Aorta (tissue), 5 donors: ENCODE results near the gene RIOK3. TPM values are rescaled to one million over a fixed set of nuclear protein-coding genes. Genes with fewer than 3 reads are reported as not detected.
A peak's percentile ranks its signal among the peaks of the same experiment; 100 is the strongest.

ENCODE experiments used
- ATAC-seq: fragments of 200-7000 bp; cut with Tn5 transposase; one replicate; pipeline ENCODE4 v1.9.1; 2022; ENCODE audit warnings: moderate library complexity; ENCODE audit not compliant: low FRiP score
- DNase-seq, 2 donors: peaks; one replicate each; pipeline ENCODE4 v3.0.0-alpha.2; 2020
- H3K27ac ChIP-seq, 2 donors: one replicate each; pipeline ENCODE4 v1.5.1; 2013; ENCODE audit warnings: low read length in 2 of 2, mild to moderate bottlenecking in 2 of 2, moderate library complexity in 2 of 2, control low read depth in 1 of 2, inconsistent platforms in 1 of 2, low read depth in 1 of 2
- H3K27me3 ChIP-seq, 2 donors: one replicate each; pipeline ENCODE4 v1.6.1; 2013; ENCODE audit warnings: control low read depth in 1 of 2, low read length in 1 of 2, mild to moderate bottlenecking in 1 of 2, moderate library complexity in 1 of 2; ENCODE audit not compliant: insufficient read depth in 2 of 2, control insufficient read depth in 1 of 2
- H3K36me3 ChIP-seq, 2 donors: one replicate each; pipeline ENCODE4 v1.6.1; 2013; ENCODE audit warnings: control low read depth in 1 of 2, low read length in 1 of 2, mild to moderate bottlenecking in 1 of 2; ENCODE audit not compliant: insufficient read depth in 2 of 2, control insufficient read depth in 1 of 2
- H3K4me1 ChIP-seq, 2 donors: one replicate each; pipeline ENCODE4 v1.6.1; 2013; ENCODE audit warnings: low read length in 2 of 2, control low read depth in 1 of 2, mild to moderate bottlenecking in 1 of 2, moderate library complexity in 1 of 2; ENCODE audit not compliant: insufficient read depth in 2 of 2, control insufficient read depth in 1 of 2
- H3K4me3 ChIP-seq, 2 donors: one replicate each; pipeline ENCODE4 v1.5.1; 2013; ENCODE audit warnings: low read length in 2 of 2, control low read depth in 1 of 2, mild to moderate bottlenecking in 1 of 2
- H3K9me3 ChIP-seq: one replicate; pipeline ENCODE4 v1.6.1; 2013; ENCODE audit warnings: mild to moderate bottlenecking, low read length; ENCODE audit not compliant: control insufficient read depth
- WGBS, 2 donors: extraction: QIAGEN DNeasy Blood & Tissue Kit; methylation state at CpG; one replicate each; pipeline ENCODE4 v1.1.7; 2013; 5-methylcytosine and 5-hydroxymethylcytosine counted together
- intact Hi-C, 2 donors: fragments of 100-400 bp; cut with DNase I; formaldehyde crosslinking; loops; one replicate each; pipeline versions ENCODE4 v1.14.2 to v1.15.0; 2022
- polyA plus RNA-seq, 2 donors: library from polyadenylated mRNA; stranded (reverse); fragments of 200-250 nt; gene quantifications; one replicate each; pipeline ENCODE4 v1.2.3, GENCODE V29; 2013
- total RNA-seq, 2 donors: library from RNA; stranded (reverse); fragmentation: NEBNext Ultra II Directional; extraction: Animal tissue kit (Norgen Biotek cat#: 25700); gene quantifications; one replicate each; pipeline ENCODE4 v1.2.1, GENCODE V29; 2021
- donor health status: healthy with polysubstance abuse.
- donor health status: Bipolar disorder and iron deficiency.
- donor health status: DM: no; HTN: no; CAD: no.
- donor health status: DM: no; HTN: no; CAD: no.
- donor health status: DM: yes; HTN: yes; CAD: no.

RIOK3 gene
- total and polyA plus RNA-seq, 4 donors: 43.0 to 66.5 (median 59.4) TPM

- Histone ChIP-seq H3K27me3 (no peaks in the 10 kb centered on the region), H3K4me3 (no peak overlapping the region), H3K36me3 (peaks cover 0 to 3% of the 10 kb centered on the region in 2 donors), H3K27ac (no peak overlapping the region), H3K9me3 (no peaks in the 10 kb centered on the region), H3K4me1 (peaks cover 0 to 14% of the 10 kb centered on the region in 2 donors)
- ATAC-seq (peak; percentile 39), DNase-seq (no peak)
- intact Hi-C loops: no loop called here
- WGBS, 2 donors: 46 to 47% methylated on average over 3 of the region's 3 CpGs
Measured at GRCh38 chr18:23458830-23459529, 5.9 kb downstream of the RIOK3 start.

GRCh38 chr18:23459530-23459921 lies 6.4 kb downstream of the RIOK3 start:
- intact Hi-C loops: no loop called here
- ATAC-seq: no peak
- Histone ChIP-seq H3K4me1 (peaks cover 0 to 14% of the 10 kb centered on the region in 2 donors), H3K36me3 (peaks cover 0 to 3% of the 10 kb centered on the region in 2 donors), H3K27me3 (no peaks in the 10 kb centered on the region), H3K27ac (no peak overlapping the region), H3K9me3 (no peaks in the 10 kb centered on the region), H3K4me3 (no peak overlapping the region)
- DNase-seq: no peak
- WGBS, 2 donors: 77% methylated on average over 7 of the region's 7 CpGs

- Histone ChIP-seq H3K27ac (no peak overlapping the region), H3K4me3 (no peak overlapping the region), H3K36me3 (peaks cover 0 to 3% of the 10 kb centered on the region in 2 donors), H3K4me1 (peaks cover 0 to 14% of the 10 kb centered on the region in 2 donors), H3K9me3 (no peaks in the 10 kb centered on the region), H3K27me3 (no peaks in the 10 kb centered on the region)
- 89 to 90% methylated on average over 2 of the region's 2 CpGs for WGBS, 2 donors
- DNase-seq (no peak), ATAC-seq (no peak)
- intact Hi-C loops: no loop called here
Measured at GRCh38 chr18:23460285-23461273, 7.5 kb downstream of the RIOK3 start.

GRCh38 chr18:23462876-23463275 lies 9.8 kb downstream of the RIOK3 start:
- Histone ChIP-seq H3K27me3 (no peaks in the 10 kb centered on the region), H3K9me3 (no peaks in the 10 kb centered on the region), H3K4me1 (peaks cover 0 to 14% of the 10 kb centered on the region in 2 donors), H3K27ac (no peak overlapping the region), H3K4me3 (no peak overlapping the region), H3K36me3 (peaks cover 2 to 6% of the 10 kb centered on the region in 2 donors)
- 77 to 81% methylated on average over 2 of the region's 2 CpGs for WGBS, 2 donors
- no peak for DNase-seq
- intact Hi-C loops: no loop called here
- ATAC-seq: no peak

GRCh38 chr18:23468753-23469459 lies 15.8 kb downstream of the RIOK3 start:
- no peaks in the 10 kb centered on the region for H3K4me1 ChIP-seq
- H3K36me3 ChIP-seq: peaks cover 6 to 12% of the 10 kb centered on the region in 2 donors
- no peaks in the 10 kb centered on the region for H3K27me3 ChIP-seq
- no peak overlapping the region for H3K4me3 ChIP-seq
- DNase-seq (no peak), ATAC-seq (no peak)
- H3K9me3 ChIP-seq: no peaks in the 10 kb centered on the region
- H3K27ac ChIP-seq: no peak overlapping the region
- intact Hi-C loops: no loop called here
- WGBS, 2 donors: 34 to 51% methylated on average over 3 of the region's 3 CpGs

- no peaks in the 10 kb centered on the region for H3K27me3 ChIP-seq
- H3K36me3 ChIP-seq: peaks cover 6 to 12% of the 10 kb centered on the region in 2 donors
- ATAC-seq: no peak
- WGBS, 2 donors: 96 to 98% methylated on average over 2 of the region's 2 CpGs
- H3K9me3 ChIP-seq: no peaks in the 10 kb centered on the region
- DNase-seq: no peak
- intact Hi-C loops: no loop called here
- no peak overlapping the region for H3K4me3 ChIP-seq
- H3K4me1 ChIP-seq: no peaks in the 10 kb centered on the region
- no peak overlapping the region for H3K27ac ChIP-seq
Measured at GRCh38 chr18:23470620-23471387, 17.7 kb downstream of the RIOK3 start.

- Histone ChIP-seq H3K4me3 (no peak overlapping the region), H3K4me1 (no peaks in the 10 kb centered on the region), H3K36me3 (peaks cover 6 to 11% of the 10 kb centered on the region in 2 donors), H3K9me3 (no peaks in the 10 kb centered on the region), H3K27ac (no peak overlapping the region), H3K27me3 (no peaks in the 10 kb centered on the region)
- 90 to 92% methylated on average over 6 of the region's 6 CpGs for WGBS, 2 donors
- intact Hi-C loops: no loop called here
- no peak for ATAC-seq
- no peak for DNase-seq
Measured at GRCh38 chr18:23471486-23471885, 18.4 kb downstream of the RIOK3 start.
